Measurements from ENCODE around the gene ENPEP.
"Not testable (repeated sequence)": the region's sequence is repeated elsewhere in the genome, so short reads cannot be mapped to it uniquely, and the experiment has no call there.

Gene ENPEP

GRCh38 chr4:110484029-110484428 is 8.1 kb downstream of the ENPEP start:
- no peak for DNase-seq (ENCODE audit: low read depth in 2 of 2)

- DNase-seq (ENCODE audit: low read depth in 2 of 2), result no peak
These were observed 8.8 kb downstream of the ENPEP start for GRCh38 chr4:110484767-110485166.

DNA sequence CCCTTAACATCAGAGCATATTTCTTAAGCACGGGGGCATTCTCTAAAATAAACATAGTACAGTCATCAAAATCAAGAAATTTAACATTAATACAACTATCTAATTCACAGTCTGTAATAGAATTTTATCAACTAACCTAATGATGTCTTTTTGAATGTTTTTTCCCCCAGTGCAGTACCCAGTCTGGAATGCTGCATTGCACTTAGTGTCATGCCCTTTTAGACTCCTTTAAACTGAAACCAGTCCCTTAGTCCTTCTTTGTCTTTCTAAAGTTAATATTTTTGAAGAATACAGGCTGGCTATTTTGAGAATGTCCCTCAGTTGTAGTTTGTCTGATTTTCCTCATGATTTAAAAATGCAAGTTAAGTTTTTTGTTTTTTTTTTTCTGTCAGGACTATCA is 9.5 kb downstream of the ENPEP start:
- no peak for DNase-seq (ENCODE audit: low read depth in 2 of 2)

DNA sequence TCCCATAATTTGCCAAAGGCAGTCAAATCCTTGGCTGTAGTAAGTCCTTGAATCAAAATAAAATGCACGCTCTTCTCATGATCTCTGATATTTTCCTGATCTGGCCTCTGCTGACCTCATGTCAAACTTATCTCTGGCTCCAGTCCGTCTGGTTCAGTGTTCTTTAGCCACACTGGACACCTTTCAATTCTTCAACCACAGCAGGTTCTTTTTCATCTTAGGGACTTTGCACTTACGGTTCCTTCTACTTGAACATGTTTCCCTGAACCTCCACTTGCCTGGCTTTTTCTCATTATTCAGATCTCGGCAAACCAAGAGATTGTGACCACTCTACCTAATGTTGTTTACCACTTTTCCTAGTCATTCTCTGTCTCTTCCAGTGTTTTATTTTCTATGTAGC is 10.3 kb downstream of the ENPEP start:
- no peak for DNase-seq (ENCODE audit: low read depth in 2 of 2)

GRCh38 chr4:110486850-110487249 is 10.9 kb downstream of the ENPEP start:
- not testable (repeated sequence) for DNase-seq (ENCODE audit: low read depth in 2 of 2)

DNA sequence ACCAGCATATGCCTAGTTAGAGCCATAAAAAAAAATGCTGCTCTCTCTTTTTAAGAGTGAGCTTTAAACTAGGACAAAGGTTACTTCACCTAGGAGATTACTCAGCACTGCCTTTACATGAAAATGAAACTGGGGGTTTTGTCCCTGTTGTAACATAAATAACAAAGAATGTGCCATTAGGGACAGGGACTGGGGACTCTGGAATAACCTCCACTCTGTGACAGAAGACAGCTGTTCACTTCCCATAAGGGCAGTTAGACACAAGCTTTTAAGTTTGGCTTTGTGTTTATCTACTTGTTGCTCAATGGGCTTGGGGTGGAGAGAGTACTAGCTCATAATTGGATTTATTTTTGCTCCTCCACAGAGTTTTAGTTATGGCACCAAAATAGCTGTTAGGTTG is 11.9 kb downstream of the ENPEP start:
- no peak for DNase-seq (ENCODE audit: low read depth in 2 of 2)

DNA sequence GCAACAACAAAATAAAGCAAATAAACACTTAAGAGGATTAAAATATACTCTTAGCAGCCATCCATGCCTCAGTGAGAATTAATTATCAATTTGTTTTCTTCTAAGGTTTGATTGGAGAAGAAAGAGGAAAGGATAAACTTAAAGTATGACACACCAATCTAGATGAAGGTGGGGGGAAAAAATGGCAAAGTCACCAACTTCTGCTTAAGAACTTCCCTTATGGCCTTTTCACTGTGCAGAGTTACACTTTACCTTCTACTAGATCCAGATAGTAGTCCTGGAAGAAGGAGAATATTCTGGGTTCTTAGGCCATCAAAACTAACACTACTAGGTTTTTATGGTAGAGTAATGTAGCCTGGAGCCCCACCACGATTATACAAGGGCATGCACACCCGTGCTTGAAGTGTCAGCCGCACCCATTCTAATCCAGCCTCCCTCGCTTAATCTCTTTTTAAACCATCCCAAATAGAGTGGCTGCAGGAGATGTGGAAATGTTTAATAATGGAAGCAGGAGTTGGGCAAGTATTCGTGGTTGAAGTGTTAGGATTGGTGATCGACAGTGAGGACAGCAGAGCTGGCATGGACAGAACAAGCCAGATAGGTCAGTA is 14.1 kb downstream of the ENPEP start:
- no peak for DNase-seq (ENCODE audit: low read depth in 2 of 2)

GRCh38 chr4:110492522-110492921 is 16.6 kb downstream of the ENPEP start:
- DNase-seq (ENCODE audit: low read depth in 2 of 2), result no peak

GRCh38 chr4:110493520-110493919 is 17.6 kb downstream of the ENPEP start:
- DNase-seq (ENCODE audit: low read depth in 2 of 2), result no peak

- DNase-seq (ENCODE audit: low read depth in 2 of 2), result no peak
These were observed 22.5 kb downstream of the ENPEP start for GRCh38 chr4:110498420-110498819.

- DNase-seq (ENCODE audit: low read depth in 2 of 2), result no peak
These were observed 23.2 kb downstream of the ENPEP start for GRCh38 chr4:110499126-110499525.

DNA sequence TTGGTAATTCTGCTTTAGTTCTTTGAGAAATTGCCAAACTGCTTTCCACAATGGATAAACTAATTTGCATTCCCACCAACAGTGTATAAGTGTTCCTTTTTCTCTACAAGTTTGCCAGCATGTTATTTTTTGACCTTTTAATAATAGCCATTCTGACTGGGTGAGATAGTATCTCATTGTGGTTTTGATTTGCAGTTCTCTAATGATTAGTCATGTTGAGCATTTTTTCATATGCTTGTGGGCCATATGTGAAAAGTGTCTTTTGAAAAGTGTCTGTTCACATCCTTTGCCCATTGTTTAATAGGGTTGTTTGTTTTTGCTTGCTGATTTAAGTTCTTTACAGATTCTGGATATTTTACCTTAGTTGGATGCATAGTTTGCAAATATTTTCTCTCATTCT is 25.9 kb downstream of the ENPEP start:
- DNase-seq (ENCODE audit: low read depth in 2 of 2), result no peak

GRCh38 chr4:110503270-110504083 is 27.5 kb downstream of the ENPEP start:
- DNase-seq (ENCODE audit: low read depth in 2 of 2), result no peak

GRCh38 chr4:110504084-110504435 is 28.1 kb downstream of the ENPEP start:
- no peak for DNase-seq (ENCODE audit: low read depth in 2 of 2)

DNA sequence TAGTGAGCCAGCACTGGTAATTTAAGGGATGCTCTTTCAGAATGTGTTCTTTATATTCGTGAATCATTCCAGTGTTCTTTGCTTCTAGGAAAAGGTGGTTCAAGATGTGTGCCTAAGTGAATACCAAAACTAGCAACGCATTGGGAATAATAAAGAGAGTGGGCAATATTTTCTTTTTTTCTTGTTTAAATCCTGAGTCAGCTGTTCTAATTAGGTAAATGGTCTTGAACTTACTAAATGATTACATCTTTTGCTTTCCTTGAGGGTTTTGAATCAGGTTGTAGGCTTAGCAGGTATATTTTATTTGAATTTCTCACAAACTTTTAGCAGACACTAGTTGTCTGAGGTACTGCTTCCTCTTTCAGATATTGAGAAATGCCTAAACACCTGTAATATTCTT is 29.5 kb downstream of the ENPEP start:
- no peak for DNase-seq (ENCODE audit: low read depth in 2 of 2)

GRCh38 chr4:110508827-110509710 is 33.1 kb downstream of the ENPEP start:
- DNase-seq (ENCODE audit: low read depth in 2 of 2), result no peak

DNA sequence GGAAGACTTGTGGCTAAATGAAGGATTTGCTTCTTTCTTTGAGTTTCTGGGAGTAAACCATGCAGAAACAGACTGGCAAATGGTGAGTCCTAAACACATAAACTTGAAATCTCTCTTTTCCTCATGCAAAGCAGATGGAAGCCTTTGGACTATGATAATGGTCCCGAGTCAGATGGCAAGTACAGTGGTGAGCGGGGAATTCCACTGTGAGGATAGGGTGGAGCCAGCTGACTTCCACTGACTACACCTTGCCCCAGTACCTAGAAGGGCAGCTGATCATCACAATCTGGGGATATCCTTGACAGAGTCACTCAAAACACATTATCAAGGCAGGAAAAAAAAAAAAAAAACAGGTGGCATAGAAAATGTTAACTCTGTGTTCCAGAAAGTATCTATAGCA is 34.3 kb downstream of the ENPEP start:
- DNase-seq (ENCODE audit: low read depth in 2 of 2), result no peak

GRCh38 chr4:110510955-110511544 is 35.1 kb downstream of the ENPEP start:
- DNase-seq (ENCODE audit: low read depth in 2 of 2), result no peak

GRCh38 chr4:110512901-110513300 is 36.9 kb downstream of the ENPEP start:
- no peak for DNase-seq (ENCODE audit: low read depth in 2 of 2)

DNA sequence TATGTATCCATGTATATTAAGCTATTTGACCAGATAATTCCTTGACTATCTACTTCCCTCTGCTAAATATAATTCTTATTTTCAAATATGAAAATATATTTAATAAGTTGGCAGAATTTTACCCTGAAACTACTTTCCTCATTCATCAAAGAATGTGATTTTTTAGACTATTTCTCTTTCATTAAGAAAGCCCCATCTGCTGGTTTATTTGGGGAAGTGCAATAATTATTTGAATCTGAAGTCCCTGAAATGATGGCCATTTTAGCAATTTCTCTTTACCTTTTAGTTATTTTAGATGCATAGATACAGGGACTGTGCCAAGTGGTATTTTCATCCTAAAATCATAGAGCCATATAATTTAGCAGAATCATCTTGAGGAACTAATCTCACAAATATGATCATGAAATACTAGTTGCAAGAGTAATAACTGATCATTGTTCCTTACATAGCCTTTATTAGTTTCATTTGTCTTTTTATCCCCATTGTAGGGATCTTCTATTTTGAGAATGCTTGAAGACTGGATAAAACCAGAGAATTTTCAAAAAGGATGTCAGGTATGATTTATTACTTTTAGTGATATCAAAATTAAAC is 39.0 kb downstream of the ENPEP start:
- no peak for DNase-seq (ENCODE audit: low read depth in 2 of 2)

- no peak for DNase-seq (ENCODE audit: low read depth in 2 of 2)
These were observed 39.7 kb downstream of the ENPEP start for GRCh38 chr4:110515676-110516075.

Measured in stimulated activated CD8-positive, alpha-beta memory T cell treated with anti-CD3 and anti-CD28 coated beads, Interleukin-2, amount 100 ng/mL, for 1 hour (primary cell).